GM23338 (cell line): Measurements from ENCODE around the gene PCF11. TPM values are rescaled to one million over a fixed set of nuclear protein-coding genes. Genes with fewer than 3 reads are reported as not detected.

Experiments used
- ATAC-seq: fragments of 200-7000 bp; cut with Tn5 transposase; 3 replicates; pipeline ENCODE4 v1.9.1; 2020
- DNase-seq: peaks from one replicate; pipeline ENCODE4 v3.0.0-alpha.2; 2015; ENCODE audit warnings: low spot score
- H2AFZ ChIP-seq: fragments of 200-600 bp; sonication (generic); 2 replicates; pipeline ENCODE4 v1.8.0; 2016; ENCODE audit warnings: antibody characterized with exemption, mild to moderate bottlenecking, moderate library complexity
- H3F3A ChIP-seq: fragments of 200-600 bp; sonication (generic); replicated peaks from 2 replicates; pipeline ENCODE4 v1.8.0; 2017; ENCODE audit warnings: antibody characterized with exemption, mixed run types, low read depth
- H3K27ac ChIP-seq: fragments of 200-600 bp; sonication (generic); 2 replicates; pipeline ENCODE4 v1.6.1; 2016; ENCODE audit warnings: low read depth
- H3K27me3 ChIP-seq: fragments of 200-600 bp; sonication (generic); 2 replicates; pipeline ENCODE4 v1.8.0; 2016; ENCODE audit warnings: mild to moderate bottlenecking, mixed run types, moderate library complexity; ENCODE audit not compliant: insufficient read depth
- H3K36me3 ChIP-seq: fragments of 200-600 bp; sonication (generic); 2 replicates; pipeline ENCODE4 v1.8.0; 2016; ENCODE audit warnings: mild to moderate bottlenecking; ENCODE audit not compliant: insufficient read depth
- H3K4me1 ChIP-seq: fragments of 200-600 bp; sonication (generic); 2 replicates; pipeline ENCODE4 v1.8.0; 2016; ENCODE audit warnings: mild to moderate bottlenecking, moderate library complexity; ENCODE audit not compliant: insufficient read depth
- H3K4me2 ChIP-seq: fragments of 200-600 bp; sonication (generic); 2 replicates; pipeline ENCODE4 v1.7.1; 2017; ENCODE audit warnings: mixed run types
- H3K4me3 ChIP-seq: fragments of 200-600 bp; sonication (generic); 2 replicates; pipeline ENCODE4 v1.6.1; 2016; ENCODE audit warnings: mixed run types
- H3K79me2 ChIP-seq: fragments of 200-600 bp; sonication (generic); replicated peaks from 2 replicates; pipeline ENCODE4 v1.8.0; 2017; ENCODE audit warnings: mild to moderate bottlenecking; ENCODE audit not compliant: insufficient read depth
- H3K9me2 ChIP-seq: fragments of 200-600 bp; sonication (generic); 2 replicates; pipeline ENCODE4 v1.8.0; 2017; ENCODE audit not compliant: insufficient read depth
- H4K20me1 ChIP-seq: fragments of 200-600 bp; sonication (generic); replicated peaks from 2 replicates; pipeline ENCODE4 v1.8.0; 2017; ENCODE audit warnings: mild to moderate bottlenecking; ENCODE audit not compliant: insufficient read depth
- H3K27ac Mint-ChIP-seq: 2 replicates; pipeline ENCODE4 v1.8.0; 2020; ENCODE audit warnings: inconsistent platforms, mild to moderate bottlenecking, moderate library complexity, mixed read lengths
- H3K27me3 Mint-ChIP-seq: 3 replicates; pipeline ENCODE4 v1.8.0; 2022; ENCODE audit warnings: low read depth, mild to moderate bottlenecking, moderate library complexity, mixed read lengths, inconsistent platforms; ENCODE audit not compliant: insufficient read depth, poor library complexity
- H3K36me3 Mint-ChIP-seq: 3 replicates; pipeline ENCODE4 v1.8.0; 2021; ENCODE audit warnings: low read depth, mild to moderate bottlenecking, inconsistent platforms, moderate library complexity, mixed read lengths
- H3K4me1 Mint-ChIP-seq: 3 replicates; pipeline ENCODE4 v1.8.0; 2020; ENCODE audit warnings: mild to moderate bottlenecking, inconsistent platforms, mixed read lengths
- H3K4me3 Mint-ChIP-seq: 3 replicates; pipeline ENCODE4 v1.8.0; 2021; ENCODE audit warnings: moderate library complexity, mild to moderate bottlenecking, inconsistent platforms, mixed read lengths
- H3K9me3 Mint-ChIP-seq: 3 replicates; pipeline ENCODE4 v1.8.0; 2020; ENCODE audit warnings: moderate library complexity, mild to moderate bottlenecking, inconsistent platforms, mixed read lengths
- JUNB ChIP-seq: IDR thresholded peaks from one replicate; pipeline ENCODE4 v1.6.1; 2016; ENCODE audit warnings: antibody characterized with exemption; ENCODE audit not compliant: unreplicated experiment
- ZNF114 ChIP-seq: fragments of 250-450 bp; sonication (Bioruptor Pico); IDR thresholded peaks from 2 replicates; pipeline ENCODE4 v1.5.0; 2020; ENCODE audit warnings: mild to moderate bottlenecking, moderate library complexity
- polyA plus RNA-seq: library from polyadenylated mRNA; unstranded; fragments of >200 nt; fragmentation: Nextera tagmentation; extraction: Ambion mirVana; gene quantifications from 2 replicates; pipeline ENCODE4 v1.2.1, GENCODE V29; 2016
- total RNA-seq: library from RNA; depleted of rRNA; stranded (reverse); fragments of >200 nt; shearing (Covaris generic); gene quantifications from 2 replicates; pipeline ENCODE4 v1.2.3, GENCODE V29; 2014
- TF ChIP-seq, protein P1 (sequence below): fragments of 250-450 bp; sonication (Bioruptor Pico); IDR thresholded peaks from 2 replicates; pipeline ENCODE4 v1.5.0; 2020; ENCODE audit warnings: mild to moderate bottlenecking, moderate library complexity
- TF ChIP-seq, protein P2 (sequence below): IDR thresholded peaks from 2 replicates; pipeline ENCODE4 v1.6.1; 2016; ENCODE audit warnings: antibody characterized with exemption
- TF ChIP-seq, protein P3 (sequence below), 2 experiments: fragments of 200-600 bp in 1 of 2; sonication (generic) in 1 of 2; conservative IDR thresholded peaks; 2 replicates each; pipeline versions ENCODE4 v1.5.1 to v1.6.1; 2016 to 2017; ENCODE audit warnings: antibody characterized with exemption in 2 of 2, low read depth in 2 of 2, mild to moderate bottlenecking in 2 of 2, moderate library complexity in 1 of 2

Gene PCF11
- total and polyA plus RNA-seq, 2 experiments from 2014 or later = 23.0 to 44.2 TPM

DNA sequence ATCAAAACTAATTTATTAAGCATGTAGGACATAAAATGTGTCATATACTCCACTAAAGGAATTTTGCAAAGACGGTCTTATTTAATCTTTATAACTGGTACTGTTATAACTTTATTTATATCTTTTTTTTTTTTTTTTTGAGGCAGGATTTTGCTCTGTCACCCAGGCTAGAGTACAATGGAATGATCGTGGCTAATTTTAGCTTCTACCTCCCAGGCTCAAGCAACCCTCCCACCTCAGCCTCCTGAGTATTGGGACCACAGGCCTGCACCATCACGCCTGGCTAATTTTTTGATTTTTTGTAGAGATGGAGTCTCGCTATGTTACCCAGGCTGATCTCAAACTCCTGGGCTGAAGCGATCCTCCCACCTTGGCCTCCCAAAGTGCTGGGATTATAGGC, 31.4 kb upstream of the PCF11 start:
- Mint-ChIP-seq H3K4me1 (no peaks in the 10 kb centered on the region), H3K4me3 (no peak overlapping the region), H3K27me3 (no peaks in the 10 kb centered on the region), H3K27ac (no peak overlapping the region), H3K36me3 (no peaks in the 10 kb centered on the region), H3K9me3 (no peaks in the 10 kb centered on the region; the same call in 2 of the 3 replicates)
- Histone ChIP-seq H2AFZ (no peak overlapping the region), H3K27ac (no peak overlapping the region), H3K36me3 (no peaks in the 10 kb centered on the region), H3K4me1 (no peaks in the 10 kb centered on the region), H4K20me1 (no peaks in the 10 kb centered on the region), H3F3A (no peaks in the 10 kb centered on the region), H3K79me2 (no peaks in the 10 kb centered on the region), H3K4me3 (no peak overlapping the region), H3K9me2 (peaks cover 7% of the 10 kb centered on the region; the same call in 1 of the 2 replicates), H3K4me2 (no peak overlapping the region), H3K27me3 (no peaks in the 10 kb centered on the region)
- TF ChIP-seq, protein P1, sequence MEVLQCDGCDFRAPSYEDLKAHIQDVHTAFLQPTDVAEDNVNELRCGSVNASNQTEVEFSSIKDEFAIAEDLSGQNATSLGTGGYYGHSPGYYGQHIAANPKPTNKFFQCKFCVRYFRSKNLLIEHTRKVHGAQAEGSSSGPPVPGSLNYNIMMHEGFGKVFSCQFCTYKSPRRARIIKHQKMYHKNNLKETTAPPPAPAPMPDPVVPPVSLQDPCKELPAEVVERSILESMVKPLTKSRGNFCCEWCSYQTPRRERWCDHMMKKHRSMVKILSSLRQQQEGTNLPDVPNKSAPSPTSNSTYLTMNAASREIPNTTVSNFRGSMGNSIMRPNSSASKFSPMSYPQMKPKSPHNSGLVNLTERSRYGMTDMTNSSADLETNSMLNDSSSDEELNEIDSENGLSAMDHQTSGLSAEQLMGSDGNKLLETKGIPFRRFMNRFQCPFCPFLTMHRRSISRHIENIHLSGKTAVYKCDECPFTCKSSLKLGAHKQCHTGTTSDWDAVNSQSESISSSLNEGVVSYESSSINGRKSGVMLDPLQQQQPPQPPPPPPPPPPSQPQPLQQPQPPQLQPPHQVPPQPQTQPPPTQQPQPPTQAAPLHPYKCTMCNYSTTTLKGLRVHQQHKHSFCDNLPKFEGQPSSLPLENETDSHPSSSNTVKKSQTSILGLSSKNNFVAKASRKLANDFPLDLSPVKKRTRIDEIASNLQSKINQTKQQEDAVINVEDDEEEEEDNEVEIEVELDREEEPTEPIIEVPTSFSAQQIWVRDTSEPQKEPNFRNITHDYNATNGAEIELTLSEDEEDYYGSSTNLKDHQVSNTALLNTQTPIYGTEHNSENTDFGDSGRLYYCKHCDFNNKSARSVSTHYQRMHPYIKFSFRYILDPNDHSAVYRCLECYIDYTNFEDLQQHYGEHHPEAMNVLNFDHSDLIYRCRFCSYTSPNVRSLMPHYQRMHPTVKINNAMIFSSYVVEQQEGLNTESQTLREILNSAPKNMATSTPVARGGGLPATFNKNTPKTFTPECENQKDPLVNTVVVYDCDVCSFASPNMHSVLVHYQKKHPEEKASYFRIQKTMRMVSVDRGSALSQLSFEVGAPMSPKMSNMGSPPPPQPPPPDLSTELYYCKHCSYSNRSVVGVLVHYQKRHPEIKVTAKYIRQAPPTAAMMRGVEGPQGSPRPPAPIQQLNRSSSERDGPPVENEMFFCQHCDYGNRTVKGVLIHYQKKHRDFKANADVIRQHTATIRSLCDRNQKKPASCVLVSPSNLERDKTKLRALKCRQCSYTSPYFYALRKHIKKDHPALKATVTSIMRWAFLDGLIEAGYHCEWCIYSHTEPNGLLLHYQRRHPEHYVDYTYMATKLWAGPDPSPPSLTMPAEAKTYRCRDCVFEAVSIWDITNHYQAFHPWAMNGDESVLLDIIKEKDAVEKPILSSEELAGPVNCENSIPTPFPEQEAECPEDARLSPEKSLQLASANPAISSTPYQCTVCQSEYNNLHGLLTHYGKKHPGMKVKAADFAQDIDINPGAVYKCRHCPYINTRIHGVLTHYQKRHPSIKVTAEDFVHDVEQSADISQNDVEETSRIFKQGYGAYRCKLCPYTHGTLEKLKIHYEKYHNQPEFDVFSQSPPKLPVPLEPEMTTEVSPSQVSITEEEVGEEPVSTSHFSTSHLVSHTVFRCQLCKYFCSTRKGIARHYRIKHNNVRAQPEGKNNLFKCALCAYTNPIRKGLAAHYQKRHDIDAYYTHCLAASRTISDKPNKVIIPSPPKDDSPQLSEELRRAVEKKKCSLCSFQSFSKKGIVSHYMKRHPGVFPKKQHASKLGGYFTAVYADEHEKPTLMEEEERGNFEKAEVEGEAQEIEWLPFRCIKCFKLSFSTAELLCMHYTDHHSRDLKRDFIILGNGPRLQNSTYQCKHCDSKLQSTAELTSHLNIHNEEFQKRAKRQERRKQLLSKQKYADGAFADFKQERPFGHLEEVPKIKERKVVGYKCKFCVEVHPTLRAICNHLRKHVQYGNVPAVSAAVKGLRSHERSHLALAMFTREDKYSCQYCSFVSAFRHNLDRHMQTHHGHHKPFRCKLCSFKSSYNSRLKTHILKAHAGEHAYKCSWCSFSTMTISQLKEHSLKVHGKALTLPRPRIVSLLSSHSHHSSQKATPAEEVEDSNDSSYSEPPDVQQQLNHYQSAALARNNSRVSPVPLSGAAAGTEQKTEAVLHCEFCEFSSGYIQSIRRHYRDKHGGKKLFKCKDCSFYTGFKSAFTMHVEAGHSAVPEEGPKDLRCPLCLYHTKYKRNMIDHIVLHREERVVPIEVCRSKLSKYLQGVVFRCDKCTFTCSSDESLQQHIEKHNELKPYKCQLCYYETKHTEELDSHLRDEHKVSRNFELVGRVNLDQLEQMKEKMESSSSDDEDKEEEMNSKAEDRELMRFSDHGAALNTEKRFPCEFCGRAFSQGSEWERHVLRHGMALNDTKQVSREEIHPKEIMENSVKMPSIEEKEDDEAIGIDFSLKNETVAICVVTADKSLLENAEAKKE (CRISPR knock-in tag) = no peak
- TF ChIP-seq ZNF114 (CRISPR knock-in tag) (no peak), JUNB (no peak)
- TF ChIP-seq, protein P2, sequence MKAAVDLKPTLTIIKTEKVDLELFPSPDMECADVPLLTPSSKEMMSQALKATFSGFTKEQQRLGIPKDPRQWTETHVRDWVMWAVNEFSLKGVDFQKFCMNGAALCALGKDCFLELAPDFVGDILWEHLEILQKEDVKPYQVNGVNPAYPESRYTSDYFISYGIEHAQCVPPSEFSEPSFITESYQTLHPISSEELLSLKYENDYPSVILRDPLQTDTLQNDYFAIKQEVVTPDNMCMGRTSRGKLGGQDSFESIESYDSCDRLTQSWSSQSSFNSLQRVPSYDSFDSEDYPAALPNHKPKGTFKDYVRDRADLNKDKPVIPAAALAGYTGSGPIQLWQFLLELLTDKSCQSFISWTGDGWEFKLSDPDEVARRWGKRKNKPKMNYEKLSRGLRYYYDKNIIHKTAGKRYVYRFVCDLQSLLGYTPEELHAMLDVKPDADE = no peak
- TF ChIP-seq, protein P3, sequence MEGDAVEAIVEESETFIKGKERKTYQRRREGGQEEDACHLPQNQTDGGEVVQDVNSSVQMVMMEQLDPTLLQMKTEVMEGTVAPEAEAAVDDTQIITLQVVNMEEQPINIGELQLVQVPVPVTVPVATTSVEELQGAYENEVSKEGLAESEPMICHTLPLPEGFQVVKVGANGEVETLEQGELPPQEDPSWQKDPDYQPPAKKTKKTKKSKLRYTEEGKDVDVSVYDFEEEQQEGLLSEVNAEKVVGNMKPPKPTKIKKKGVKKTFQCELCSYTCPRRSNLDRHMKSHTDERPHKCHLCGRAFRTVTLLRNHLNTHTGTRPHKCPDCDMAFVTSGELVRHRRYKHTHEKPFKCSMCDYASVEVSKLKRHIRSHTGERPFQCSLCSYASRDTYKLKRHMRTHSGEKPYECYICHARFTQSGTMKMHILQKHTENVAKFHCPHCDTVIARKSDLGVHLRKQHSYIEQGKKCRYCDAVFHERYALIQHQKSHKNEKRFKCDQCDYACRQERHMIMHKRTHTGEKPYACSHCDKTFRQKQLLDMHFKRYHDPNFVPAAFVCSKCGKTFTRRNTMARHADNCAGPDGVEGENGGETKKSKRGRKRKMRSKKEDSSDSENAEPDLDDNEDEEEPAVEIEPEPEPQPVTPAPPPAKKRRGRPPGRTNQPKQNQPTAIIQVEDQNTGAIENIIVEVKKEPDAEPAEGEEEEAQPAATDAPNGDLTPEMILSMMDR (conservative IDR thresholded peaks at IDR 0.05; ENCODE audit: low read depth in 2 of 2) = no peak
- DNase-seq = no peak
- ATAC-seq = no peak
